Measurements from ENCODE around the gene RAB3GAP1.
"Not testable (repeated sequence)": the region's sequence is repeated elsewhere in the genome, so short reads cannot be mapped to it uniquely, and the experiment has no call there.

Gene RAB3GAP1

GRCh38 chr2:135055182-135055786, 3.2 kb downstream of the RAB3GAP1 start:
- no peak for DNase-seq (ENCODE audit: low spot score)

- no peak for DNase-seq (ENCODE audit: low spot score)
Measured at GRCh38 chr2:135056790-135057189, 4.7 kb downstream of the RAB3GAP1 start.

- no peak for DNase-seq (ENCODE audit: low spot score)
Measured at GRCh38 chr2:135059577-135059976, 7.5 kb downstream of the RAB3GAP1 start.

- DNase-seq (ENCODE audit: low spot score), result no peak
Measured at GRCh38 chr2:135063210-135063609, 11.1 kb downstream of the RAB3GAP1 start.

GRCh38 chr2:135064149-135064548, 12.1 kb downstream of the RAB3GAP1 start:
- DNase-seq (ENCODE audit: low spot score), result no peak

GRCh38 chr2:135066710-135067109, 14.6 kb downstream of the RAB3GAP1 start:
- no peak for DNase-seq (ENCODE audit: low spot score)

- DNase-seq (ENCODE audit: low spot score), result no peak
Measured at GRCh38 chr2:135072125-135072997, 20.3 kb downstream of the RAB3GAP1 start.

- DNase-seq (ENCODE audit: low spot score), result no peak
Measured at GRCh38 chr2:135074216-135074615, 22.1 kb downstream of the RAB3GAP1 start.

- no peak for DNase-seq (ENCODE audit: low spot score)
Measured at GRCh38 chr2:135076556-135076955, 24.5 kb downstream of the RAB3GAP1 start.

- no peak for DNase-seq (ENCODE audit: low spot score)
Measured at GRCh38 chr2:135078417-135078816, 26.3 kb downstream of the RAB3GAP1 start.

GRCh38 chr2:135086222-135086621, 34.1 kb downstream of the RAB3GAP1 start:
- DNase-seq (ENCODE audit: low spot score), result no peak

GRCh38 chr2:135089597-135089996, 37.5 kb downstream of the RAB3GAP1 start:
- not testable (repeated sequence) for DNase-seq (ENCODE audit: low spot score)

- no peak for DNase-seq (ENCODE audit: low spot score)
Measured at GRCh38 chr2:135091681-135092080, 39.6 kb downstream of the RAB3GAP1 start.

GRCh38 chr2:135093193-135093592, 41.1 kb downstream of the RAB3GAP1 start:
- no peak for DNase-seq (ENCODE audit: low spot score)

- no peak for DNase-seq (ENCODE audit: low spot score)
Measured at GRCh38 chr2:135093670-135094330, 41.7 kb downstream of the RAB3GAP1 start.

- no peak for DNase-seq (ENCODE audit: low spot score)
Measured at GRCh38 chr2:135094508-135094907, 42.4 kb downstream of the RAB3GAP1 start.

GRCh38 chr2:135095591-135095990, 43.5 kb downstream of the RAB3GAP1 start:
- DNase-seq (ENCODE audit: low spot score), result no peak

- DNase-seq (ENCODE audit: low spot score), result no peak
Measured at GRCh38 chr2:135096665-135097446, 44.8 kb downstream of the RAB3GAP1 start.

GRCh38 chr2:135097532-135098231, 45.6 kb downstream of the RAB3GAP1 start:
- no peak for DNase-seq (ENCODE audit: low spot score)

GRCh38 chr2:135099802-135100483, 47.9 kb downstream of the RAB3GAP1 start:
- DNase-seq (ENCODE audit: low spot score), result no peak

- no peak for DNase-seq (ENCODE audit: low spot score)
Measured at GRCh38 chr2:135103843-135104242, 51.8 kb downstream of the RAB3GAP1 start.

Measured in CD4-positive, alpha-beta T cell treated with Interleukin-6 at 100 ng/mL for 8 hours (primary cell).